HUES48 (cell line): ENCODE measurements around the gene STYXL2.

Experiments
- H3K27ac ChIP-seq: one replicate; pipeline ENCODE4 v1.7.0; 2013; ENCODE audit warnings: low read depth, low read length, inconsistent platforms
- H3K27me3 ChIP-seq: 2 replicates; pipeline ENCODE4 v1.6.1; 2013; ENCODE audit warnings: mild to moderate bottlenecking, low read length; ENCODE audit not compliant: control insufficient read depth, insufficient read depth
- H3K36me3 ChIP-seq: 2 replicates; pipeline ENCODE4 v1.6.1; 2013; ENCODE audit warnings: low read length; ENCODE audit not compliant: control insufficient read depth, insufficient read depth
- H3K4me1 ChIP-seq: 2 replicates; pipeline ENCODE4 v1.6.1; 2013; ENCODE audit warnings: mild to moderate bottlenecking, low read length; ENCODE audit not compliant: control insufficient read depth, insufficient read depth
- H3K4me3 ChIP-seq: 2 replicates; pipeline ENCODE4 v1.5.1; 2013; ENCODE audit warnings: mild to moderate bottlenecking, low read depth, low read length
- H3K9ac ChIP-seq: 2 replicates; pipeline ENCODE4 v1.6.1; 2013; ENCODE audit warnings: mild to moderate bottlenecking, low read depth, low read length, moderate library complexity
- H3K9me3 ChIP-seq: 2 replicates; pipeline ENCODE4 v1.6.1; 2013; ENCODE audit warnings: low read length; ENCODE audit not compliant: control insufficient read depth, insufficient read depth

The STYXL2 gene

GRCh38 chr1:167094690-167095089, 815 bp downstream of the STYXL2 start:
- no peaks in the 10 kb centered on the region for H3K27me3 ChIP-seq
- no peaks in the 10 kb centered on the region for H3K9me3 ChIP-seq
- no peak overlapping the region for H3K27ac ChIP-seq
- no peak overlapping the region for H3K4me3 ChIP-seq
- no peaks in the 10 kb centered on the region for H3K36me3 ChIP-seq
- H3K9ac ChIP-seq: no peak overlapping the region
- no peaks in the 10 kb centered on the region; the same call in 1 of the 2 replicates for H3K4me1 ChIP-seq

GRCh38 chr1:167095368-167095767, 1.5 kb downstream of the STYXL2 start:
- Histone ChIP-seq H3K4me1 (peaks cover 4% of the 10 kb centered on the region), H3K27ac (no peak overlapping the region), H3K9ac (no peak overlapping the region), H3K4me3 (no peak overlapping the region), H3K36me3 (no peaks in the 10 kb centered on the region), H3K27me3 (no peaks in the 10 kb centered on the region), H3K9me3 (no peaks in the 10 kb centered on the region)

- no peak overlapping the region for H3K9ac ChIP-seq
- no peak overlapping the region for H3K4me3 ChIP-seq
- H3K36me3 ChIP-seq: no peaks in the 10 kb centered on the region
- no peak overlapping the region for H3K27ac ChIP-seq
- H3K27me3 ChIP-seq: no peaks in the 10 kb centered on the region
- H3K4me1 ChIP-seq: peaks cover 20% of the 10 kb centered on the region
- no peaks in the 10 kb centered on the region for H3K9me3 ChIP-seq
These were observed 6.0 kb downstream of the STYXL2 start for GRCh38 chr1:167099851-167100250.

GRCh38 chr1:167100730-167101129, 6.9 kb downstream of the STYXL2 start:
- no peak overlapping the region for H3K27ac ChIP-seq
- no peak overlapping the region for H3K4me3 ChIP-seq
- H3K4me1 ChIP-seq: peaks cover 28% of the 10 kb centered on the region
- H3K27me3 ChIP-seq: no peaks in the 10 kb centered on the region
- H3K36me3 ChIP-seq: no peaks in the 10 kb centered on the region
- no peak overlapping the region for H3K9ac ChIP-seq
- H3K9me3 ChIP-seq: no peaks in the 10 kb centered on the region

- Histone ChIP-seq H3K4me3 (no peak overlapping the region), H3K4me1 (peaks cover 34% of the 10 kb centered on the region), H3K27me3 (no peaks in the 10 kb centered on the region), H3K9ac (no peak overlapping the region), H3K9me3 (no peaks in the 10 kb centered on the region), H3K36me3 (no peaks in the 10 kb centered on the region), H3K27ac (no peak overlapping the region)
These were observed 7.9 kb downstream of the STYXL2 start for GRCh38 chr1:167101754-167102153.

- Histone ChIP-seq H3K9ac (no peak overlapping the region), H3K27ac (peak overlapping the region; percentile 23), H3K4me1 (peaks cover 34% of the 10 kb centered on the region), H3K4me3 (no peak overlapping the region), H3K36me3 (no peaks in the 10 kb centered on the region), H3K27me3 (no peaks in the 10 kb centered on the region), H3K9me3 (no peaks in the 10 kb centered on the region)
These were observed 9.2 kb downstream of the STYXL2 start for GRCh38 chr1:167102906-167103573.

GRCh38 chr1:167104256-167104633, 10.4 kb downstream of the STYXL2 start:
- Histone ChIP-seq H3K27me3 (no peaks in the 10 kb centered on the region), H3K27ac (no peak overlapping the region), H3K9ac (no peak overlapping the region), H3K4me1 (peaks cover 38% of the 10 kb centered on the region), H3K4me3 (no peak overlapping the region), H3K9me3 (no peaks in the 10 kb centered on the region), H3K36me3 (no peaks in the 10 kb centered on the region)

GRCh38 chr1:167105271-167106118, 11.6 kb downstream of the STYXL2 start:
- Histone ChIP-seq H3K9ac (no peak overlapping the region), H3K36me3 (no peaks in the 10 kb centered on the region), H3K27ac (no peak overlapping the region), H3K9me3 (no peaks in the 10 kb centered on the region), H3K27me3 (no peaks in the 10 kb centered on the region), H3K4me1 (peaks cover 37% of the 10 kb centered on the region), H3K4me3 (no peak overlapping the region)

- H3K27ac ChIP-seq: no peak overlapping the region
- no peaks in the 10 kb centered on the region for H3K9me3 ChIP-seq
- H3K9ac ChIP-seq: no peak overlapping the region
- H3K36me3 ChIP-seq: no peaks in the 10 kb centered on the region
- H3K4me3 ChIP-seq: no peak overlapping the region
- H3K27me3 ChIP-seq: no peaks in the 10 kb centered on the region
- peaks cover 37% of the 10 kb centered on the region for H3K4me1 ChIP-seq
These were observed 12.2 kb downstream of the STYXL2 start for GRCh38 chr1:167106119-167106461.

GRCh38 chr1:167107456-167107855, 13.6 kb downstream of the STYXL2 start:
- Histone ChIP-seq H3K27ac (no peak overlapping the region), H3K27me3 (no peaks in the 10 kb centered on the region), H3K4me3 (no peak overlapping the region), H3K9ac (no peak overlapping the region), H3K4me1 (peaks cover 37% of the 10 kb centered on the region), H3K36me3 (no peaks in the 10 kb centered on the region), H3K9me3 (no peaks in the 10 kb centered on the region)

GRCh38 chr1:167109125-167109524, 15.2 kb downstream of the STYXL2 start:
- Histone ChIP-seq H3K9me3 (no peaks in the 10 kb centered on the region), H3K27ac (no peak overlapping the region), H3K4me1 (peaks cover 28% of the 10 kb centered on the region), H3K9ac (no peak overlapping the region), H3K27me3 (no peaks in the 10 kb centered on the region), H3K4me3 (no peak overlapping the region), H3K36me3 (no peaks in the 10 kb centered on the region)
